Chondrocyte (in vitro differentiated cells): ENCODE results near the gene ZBTB3. TPM values are rescaled to one million over a fixed set of nuclear protein-coding genes. Genes with fewer than 3 reads are reported as not detected.

Experiments
- DNase-seq: peaks from one replicate; pipeline ENCODE4 v3.0.0; 2021; ENCODE audit warnings: mixed read lengths, low spot score
- H3K27ac Mint-ChIP-seq: one replicate; pipeline ENCODE4 v1.8.0; 2021; ENCODE audit warnings: mild to moderate bottlenecking, moderate library complexity, mixed read lengths; ENCODE audit not compliant: unreplicated experiment
- H3K27me3 Mint-ChIP-seq: 2 replicates; pipeline ENCODE4 v1.8.0; 2021; ENCODE audit warnings: low read depth, mixed read lengths
- H3K36me3 Mint-ChIP-seq: 2 replicates; pipeline ENCODE4 v1.8.0; 2021; ENCODE audit warnings: low read depth, mixed read lengths
- H3K4me1 Mint-ChIP-seq: 2 replicates; pipeline ENCODE4 v1.8.0; 2021; ENCODE audit warnings: low read depth, mild to moderate bottlenecking, mixed read lengths
- H3K4me3 Mint-ChIP-seq: one replicate; pipeline ENCODE4 v1.8.0; 2021; ENCODE audit warnings: mild to moderate bottlenecking, moderate library complexity, mixed read lengths; ENCODE audit not compliant: unreplicated experiment
- H3K9me3 Mint-ChIP-seq: 2 replicates; pipeline ENCODE4 v1.8.0; 2021; ENCODE audit warnings: low read depth, mixed read lengths
- CTCF ChIP-seq: fragments of 200-600 bp; sonication (generic); IDR thresholded peaks from 2 replicates; pipeline ENCODE4 v1.5.0; 2021; ENCODE audit warnings: antibody characterized with exemption, mild to moderate bottlenecking, moderate library complexity
- total RNA-seq: library from RNA; stranded (reverse); gene quantifications from 3 replicates; pipeline ENCODE4 v1.2.1, GENCODE V29; 2021

Gene ZBTB3
- total RNA-seq, 1 donor from 2014 or later: 10.2 TPM

- peaks cover 49% of the 10 kb centered on the region for H3K4me1 Mint-ChIP-seq
- peak within 1 kb of the TSS; percentile 98 for H3K27ac Mint-ChIP-seq
- no peaks in the 10 kb centered on the region for H3K27me3 Mint-ChIP-seq
- peak; percentile 99 for DNase-seq
- peak within 1 kb of the TSS; percentile 96 for H3K4me3 Mint-ChIP-seq
- H3K9me3 Mint-ChIP-seq: no peaks in the 10 kb centered on the region
- peak; percentile 38 for TF ChIP-seq CTCF
- peaks cover 15% of the 10 kb centered on the region for H3K36me3 Mint-ChIP-seq
Observed at GRCh38 chr11:62727165-62727871, 26.6 kb downstream of the ZBTB3 start, which contains the start of gene HNRNPUL2. HNRNPUL2 (minus strand) TSS chr11:62727457; CDS start chr11:62727156, 301 bp downstream.

- H3K4me1 Mint-ChIP-seq: peaks cover 53% of the 10 kb centered on the region
- peak overlapping the region; percentile 96 for H3K4me3 Mint-ChIP-seq
- peaks cover 20% of the 10 kb centered on the region for H3K36me3 Mint-ChIP-seq
- H3K9me3 Mint-ChIP-seq: no peaks in the 10 kb centered on the region
- H3K27me3 Mint-ChIP-seq: no peaks in the 10 kb centered on the region
- peak overlapping the region; percentile 98 for H3K27ac Mint-ChIP-seq
- no peak for TF ChIP-seq CTCF
- peak; percentile 97 for DNase-seq
Observed at GRCh38 chr11:62726915-62727164, 27.1 kb downstream of the ZBTB3 start.

- no peak for TF ChIP-seq CTCF
- no peaks in the 10 kb centered on the region for H3K9me3 Mint-ChIP-seq
- peaks cover 53% of the 10 kb centered on the region for H3K4me1 Mint-ChIP-seq
- peak overlapping the region; percentile 98 for H3K27ac Mint-ChIP-seq
- peak overlapping the region; percentile 96 for H3K4me3 Mint-ChIP-seq
- peaks cover 24% of the 10 kb centered on the region for H3K36me3 Mint-ChIP-seq
- H3K27me3 Mint-ChIP-seq: no peaks in the 10 kb centered on the region
- DNase-seq: peak; percentile 86
Observed at GRCh38 chr11:62726156-62726914, 27.6 kb downstream of the ZBTB3 start.

GRCh38 chr11:62725646-62726045, 28.3 kb downstream of the ZBTB3 start:
- H3K27ac Mint-ChIP-seq: peak overlapping the region; percentile 98
- peak overlapping the region; percentile 96 for H3K4me3 Mint-ChIP-seq
- H3K9me3 Mint-ChIP-seq: no peaks in the 10 kb centered on the region
- no peak for DNase-seq
- H3K36me3 Mint-ChIP-seq: peaks cover 30% of the 10 kb centered on the region
- no peaks in the 10 kb centered on the region for H3K27me3 Mint-ChIP-seq
- TF ChIP-seq CTCF: no peak
- H3K4me1 Mint-ChIP-seq: peaks cover 49% of the 10 kb centered on the region

- peaks cover 38% of the 10 kb centered on the region for H3K36me3 Mint-ChIP-seq
Observed at GRCh38 chr11:62724171-62724570, 29.8 kb downstream of the ZBTB3 start.

More at GRCh38 chr11:62724171-62724570, 29.8 kb downstream of the ZBTB3 start:
- Mint-ChIP-seq H3K9me3 (no peaks in the 10 kb centered on the region), H3K4me3 (peak overlapping the region; percentile 96), H3K27me3 (no peaks in the 10 kb centered on the region), H3K27ac (peak overlapping the region; percentile 98), H3K4me1 (peaks cover 38% of the 10 kb centered on the region)
- no peak for DNase-seq
- TF ChIP-seq CTCF: no peak
